K562 (cell line): Measurements from ENCODE around the gene PPARG.
"Not testable (repeated sequence)": the region's sequence is repeated elsewhere in the genome, so short reads cannot be mapped to it uniquely, and the experiment has no call there.

Source experiments
- BCL6 ChIP-seq: fragments of 250-450 bp; sonication (Bioruptor Pico); IDR thresholded peaks from 2 replicates; pipeline ENCODE4 v1.4.0; 2020
- BDP1 ChIP-seq: IDR thresholded peaks from 3 replicates; pipeline ENCODE4 v1.6.1; 2011; ENCODE audit not compliant: insufficient read length, insufficient read depth
- FOXK1 ChIP-seq: sonication (generic); formaldehyde crosslinking; IDR thresholded peaks from 2 replicates; pipeline ENCODE4 v1.8.0; 2022; ENCODE audit warnings: missing genetic modification reagents, mild to moderate bottlenecking, borderline replicate concordance
- HDAC8 ChIP-seq: fragments of 450-650 bp; IDR thresholded peaks from 2 replicates; pipeline ENCODE4 v1.6.1; 2016; ENCODE audit warnings: mild to moderate bottlenecking, missing genetic modification characterization, moderate library complexity, missing compliant biosample characterization
- JUND ChIP-seq, 2 experiments: IDR thresholded peaks; 2 replicates in 1 of 2; 3 replicates in 1 of 2; pipeline ENCODE4 v1.6.1; 2011; ENCODE audit warnings: borderline replicate concordance in 2 of 2, low read depth in 2 of 2, low read length in 2 of 2, improper control_type of control experiment in 1 of 2, missing biosample characterization in 1 of 2, missing genetic modification characterization in 1 of 2, missing genetic modification reagents in 1 of 2
- MXI1 ChIP-seq: IDR thresholded peaks from 2 replicates; pipeline ENCODE4 v1.6.1; 2011; ENCODE audit warnings: low read depth, mild to moderate bottlenecking, improper control_type of control experiment, low read length
- POLR2AphosphoS2 ChIP-seq: IDR thresholded peaks from 2 replicates; pipeline ENCODE4 v1.6.1; 2012; ENCODE audit warnings: low read length, improper control_type of control experiment
- POLR2AphosphoS5 ChIP-seq: IDR thresholded peaks from 2 replicates; pipeline ENCODE4 v1.6.1; 2011; ENCODE audit warnings: mild to moderate bottlenecking, low read depth, low read length, moderate library complexity; ENCODE audit not compliant: control insufficient read depth, insufficient read depth
- ZBTB11 ChIP-seq, 3 experiments: fragments of 200-800 bp in 1 of 3; fragments of 250-450 bp in 1 of 3; fragments of 450-650 bp in 1 of 3; sonication (Bioruptor Pico) in 1 of 3; sonication (Bioruptor generic) in 1 of 3; formaldehyde crosslinking in 1 of 3; IDR thresholded peaks; 2 replicates each; pipeline versions ENCODE4 v1.6.1 to v1.8.0; 2016 to 2022; ENCODE audit warnings: mild to moderate bottlenecking in 2 of 3, missing genetic modification characterization in 2 of 3, missing compliant biosample characterization in 1 of 3, moderate library complexity in 1 of 3
- TF ChIP-seq, protein P1 (sequence below), 3 experiments: IDR thresholded peaks in 2 of 3; conservative IDR thresholded peaks in 1 of 3; 2 replicates each; pipeline ENCODE4 v1.5.1; 2011 to 2012; ENCODE audit warnings: low read length in 3 of 3, mild to moderate bottlenecking in 3 of 3, control low read depth in 2 of 3, improper control_type of control experiment in 1 of 3, inconsistent platforms in 1 of 3, low read depth in 1 of 3, mixed read lengths in 1 of 3, moderate library complexity in 1 of 3; ENCODE audit not compliant: insufficient read depth in 2 of 3
- TF ChIP-seq, protein P2 (sequence below): fragments of 450-650 bp; formaldehyde crosslinking; IDR thresholded peaks from 2 replicates; pipeline ENCODE4 v1.4.0; 2022; ENCODE audit warnings: missing genetic modification characterization
- TF ChIP-seq, protein P3 (sequence below): sonication (generic); formaldehyde crosslinking; IDR thresholded peaks from 2 replicates; pipeline ENCODE4 v1.8.1; 2023; ENCODE audit warnings: mild to moderate bottlenecking, missing genetic modification reagents
- TF ChIP-seq, protein P4 (sequence below), 2 experiments: IDR thresholded peaks; 2 replicates each; pipeline ENCODE4 v1.6.1; 2011; ENCODE audit warnings: borderline replicate concordance in 1 of 2, control low read depth in 1 of 2, low read depth in 1 of 2, low read length in 1 of 2, mild to moderate bottlenecking in 1 of 2, mixed read lengths in 1 of 2, moderate library complexity in 1 of 2; ENCODE audit not compliant: insufficient read depth in 1 of 2, insufficient read length in 1 of 2, poor library complexity in 1 of 2, severe bottlenecking in 1 of 2; ENCODE audit errors: extremely low read depth in 1 of 2

- TF ChIP-seq POLR2AphosphoS5; HDAC8; ZBTB11 (CRISPR knock-in tag; IDR thresholded peaks at IDR 0.05); FOXK1 (CRISPR knock-in tag); POLR2AphosphoS2; MXI1; BCL6 (CRISPR knock-in tag); BDP1; JUND (IDR thresholded peaks at IDR 0.05; ENCODE audit: borderline replicate concordance, low read depth, low read length); JUND (tag; IDR thresholded peaks at IDR 0.05; ENCODE audit: borderline replicate concordance, low read depth, low read length): not testable (repeated sequence)
- TF ChIP-seq, protein P1, sequence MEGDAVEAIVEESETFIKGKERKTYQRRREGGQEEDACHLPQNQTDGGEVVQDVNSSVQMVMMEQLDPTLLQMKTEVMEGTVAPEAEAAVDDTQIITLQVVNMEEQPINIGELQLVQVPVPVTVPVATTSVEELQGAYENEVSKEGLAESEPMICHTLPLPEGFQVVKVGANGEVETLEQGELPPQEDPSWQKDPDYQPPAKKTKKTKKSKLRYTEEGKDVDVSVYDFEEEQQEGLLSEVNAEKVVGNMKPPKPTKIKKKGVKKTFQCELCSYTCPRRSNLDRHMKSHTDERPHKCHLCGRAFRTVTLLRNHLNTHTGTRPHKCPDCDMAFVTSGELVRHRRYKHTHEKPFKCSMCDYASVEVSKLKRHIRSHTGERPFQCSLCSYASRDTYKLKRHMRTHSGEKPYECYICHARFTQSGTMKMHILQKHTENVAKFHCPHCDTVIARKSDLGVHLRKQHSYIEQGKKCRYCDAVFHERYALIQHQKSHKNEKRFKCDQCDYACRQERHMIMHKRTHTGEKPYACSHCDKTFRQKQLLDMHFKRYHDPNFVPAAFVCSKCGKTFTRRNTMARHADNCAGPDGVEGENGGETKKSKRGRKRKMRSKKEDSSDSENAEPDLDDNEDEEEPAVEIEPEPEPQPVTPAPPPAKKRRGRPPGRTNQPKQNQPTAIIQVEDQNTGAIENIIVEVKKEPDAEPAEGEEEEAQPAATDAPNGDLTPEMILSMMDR (IDR thresholded peaks at IDR 0.05 in 2 of 3, conservative IDR thresholded peaks at IDR 0.05 in 1 of 3; ENCODE audit: insufficient read depth in 2 of 3, low read depth in 1 of 3, low read length in 3 of 3) = not testable (repeated sequence)
- TF ChIP-seq, protein P2, sequence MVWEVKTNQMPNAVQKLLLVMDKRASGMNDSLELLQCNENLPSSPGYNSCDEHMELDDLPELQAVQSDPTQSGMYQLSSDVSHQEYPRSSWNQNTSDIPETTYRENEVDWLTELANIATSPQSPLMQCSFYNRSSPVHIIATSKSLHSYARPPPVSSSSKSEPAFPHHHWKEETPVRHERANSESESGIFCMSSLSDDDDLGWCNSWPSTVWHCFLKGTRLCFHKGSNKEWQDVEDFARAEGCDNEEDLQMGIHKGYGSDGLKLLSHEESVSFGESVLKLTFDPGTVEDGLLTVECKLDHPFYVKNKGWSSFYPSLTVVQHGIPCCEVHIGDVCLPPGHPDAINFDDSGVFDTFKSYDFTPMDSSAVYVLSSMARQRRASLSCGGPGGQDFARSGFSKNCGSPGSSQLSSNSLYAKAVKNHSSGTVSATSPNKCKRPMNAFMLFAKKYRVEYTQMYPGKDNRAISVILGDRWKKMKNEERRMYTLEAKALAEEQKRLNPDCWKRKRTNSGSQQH (CRISPR knock-in tag) = not testable (repeated sequence)
- TF ChIP-seq, protein P3, sequence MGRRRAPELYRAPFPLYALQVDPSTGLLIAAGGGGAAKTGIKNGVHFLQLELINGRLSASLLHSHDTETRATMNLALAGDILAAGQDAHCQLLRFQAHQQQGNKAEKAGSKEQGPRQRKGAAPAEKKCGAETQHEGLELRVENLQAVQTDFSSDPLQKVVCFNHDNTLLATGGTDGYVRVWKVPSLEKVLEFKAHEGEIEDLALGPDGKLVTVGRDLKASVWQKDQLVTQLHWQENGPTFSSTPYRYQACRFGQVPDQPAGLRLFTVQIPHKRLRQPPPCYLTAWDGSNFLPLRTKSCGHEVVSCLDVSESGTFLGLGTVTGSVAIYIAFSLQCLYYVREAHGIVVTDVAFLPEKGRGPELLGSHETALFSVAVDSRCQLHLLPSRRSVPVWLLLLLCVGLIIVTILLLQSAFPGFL (CRISPR knock-in tag) = not testable (repeated sequence)
- TF ChIP-seq, protein P4, sequence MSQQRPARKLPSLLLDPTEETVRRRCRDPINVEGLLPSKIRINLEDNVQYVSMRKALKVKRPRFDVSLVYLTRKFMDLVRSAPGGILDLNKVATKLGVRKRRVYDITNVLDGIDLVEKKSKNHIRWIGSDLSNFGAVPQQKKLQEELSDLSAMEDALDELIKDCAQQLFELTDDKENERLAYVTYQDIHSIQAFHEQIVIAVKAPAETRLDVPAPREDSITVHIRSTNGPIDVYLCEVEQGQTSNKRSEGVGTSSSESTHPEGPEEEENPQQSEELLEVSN (IDR thresholded peaks at IDR 0.05; ENCODE audit: borderline replicate concordance in 1 of 2, extremely low read depth in 1 of 2, insufficient read depth in 1 of 2, insufficient read length in 1 of 2, low read depth in 1 of 2, low read length in 1 of 2, poor library complexity in 1 of 2, severe bottlenecking in 1 of 2) = not testable (repeated sequence)
Observed at GRCh38 chr3:12479198-12479597, 190.3 kb downstream of the PPARG start.
